GM12878 (cell line): Measurements from ENCODE around the gene BNC2.

ENCODE experiments used
- CBFB ChIP-seq: IDR thresholded peaks from 2 replicates; pipeline ENCODE4 v1.6.1; 2016; ENCODE audit warnings: antibody characterized with exemption, low read depth
- EP300 ChIP-seq, 2 experiments: fragments of 150-350 bp in 1 of 2; IDR thresholded peaks; 2 replicates each; pipeline ENCODE4 v1.6.1; 2011 to 2012; ENCODE audit warnings: low read depth in 2 of 2, low read length in 2 of 2, borderline replicate concordance in 1 of 2, improper control_type of control experiment in 1 of 2, inconsistent platforms in 1 of 2; ENCODE audit not compliant: control insufficient read depth in 1 of 2
- MEF2A ChIP-seq: IDR thresholded peaks from 2 replicates; pipeline ENCODE4 v1.6.1; 2011; ENCODE audit warnings: low read depth, mild to moderate bottlenecking, low read length, moderate library complexity; ENCODE audit not compliant: insufficient read depth
- YY1 ChIP-seq: IDR thresholded peaks from 2 replicates; pipeline ENCODE4 v1.6.1; 2011; ENCODE audit warnings: low read depth, mild to moderate bottlenecking, low read length
- TF ChIP-seq, protein P1 (sequence below), 3 experiments: IDR thresholded peaks in 2 of 3; conservative IDR thresholded peaks in 1 of 3; 2 replicates each; pipeline ENCODE4 v1.5.1; 2011; ENCODE audit warnings: low read depth in 3 of 3, low read length in 3 of 3, mild to moderate bottlenecking in 3 of 3, control low read depth in 2 of 3, moderate library complexity in 2 of 3, inconsistent platforms in 1 of 3, mixed read lengths in 1 of 3; ENCODE audit not compliant: control insufficient read depth in 2 of 3, insufficient read depth in 1 of 3; ENCODE audit errors: extremely low read depth in 1 of 3

DNA sequence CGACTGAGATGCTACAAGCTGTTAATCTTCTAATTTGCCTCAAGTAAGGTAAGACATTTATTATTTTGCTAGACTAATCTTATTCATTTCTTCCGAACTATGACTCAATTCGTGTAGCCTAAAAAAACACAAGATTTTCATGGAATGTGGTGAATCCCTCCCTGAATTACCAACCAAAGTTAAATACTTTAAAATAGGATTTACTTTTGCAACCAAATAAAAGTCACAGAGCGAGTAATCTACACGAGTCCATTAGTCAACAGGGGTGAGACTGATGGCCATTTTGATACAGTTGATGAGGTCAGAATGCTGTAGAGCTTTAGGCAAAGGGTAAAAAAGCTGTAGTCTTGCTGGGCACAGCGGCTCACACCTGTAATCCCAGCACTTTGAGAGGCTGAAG, 13.1 kb upstream of the BNC2 start:
- TF ChIP-seq, protein P1, sequence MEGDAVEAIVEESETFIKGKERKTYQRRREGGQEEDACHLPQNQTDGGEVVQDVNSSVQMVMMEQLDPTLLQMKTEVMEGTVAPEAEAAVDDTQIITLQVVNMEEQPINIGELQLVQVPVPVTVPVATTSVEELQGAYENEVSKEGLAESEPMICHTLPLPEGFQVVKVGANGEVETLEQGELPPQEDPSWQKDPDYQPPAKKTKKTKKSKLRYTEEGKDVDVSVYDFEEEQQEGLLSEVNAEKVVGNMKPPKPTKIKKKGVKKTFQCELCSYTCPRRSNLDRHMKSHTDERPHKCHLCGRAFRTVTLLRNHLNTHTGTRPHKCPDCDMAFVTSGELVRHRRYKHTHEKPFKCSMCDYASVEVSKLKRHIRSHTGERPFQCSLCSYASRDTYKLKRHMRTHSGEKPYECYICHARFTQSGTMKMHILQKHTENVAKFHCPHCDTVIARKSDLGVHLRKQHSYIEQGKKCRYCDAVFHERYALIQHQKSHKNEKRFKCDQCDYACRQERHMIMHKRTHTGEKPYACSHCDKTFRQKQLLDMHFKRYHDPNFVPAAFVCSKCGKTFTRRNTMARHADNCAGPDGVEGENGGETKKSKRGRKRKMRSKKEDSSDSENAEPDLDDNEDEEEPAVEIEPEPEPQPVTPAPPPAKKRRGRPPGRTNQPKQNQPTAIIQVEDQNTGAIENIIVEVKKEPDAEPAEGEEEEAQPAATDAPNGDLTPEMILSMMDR (IDR thresholded peaks at IDR 0.05 in 2 of 3, conservative IDR thresholded peaks at IDR 0.05 in 1 of 3; ENCODE audit: control insufficient read depth in 2 of 3, extremely low read depth in 1 of 3, insufficient read depth in 1 of 3, low read depth in 3 of 3, low read length in 3 of 3), result no peak
- TF ChIP-seq MEF2A (no peak), EP300 (IDR thresholded peaks at IDR 0.05; ENCODE audit: borderline replicate concordance in 1 of 2, control insufficient read depth in 1 of 2, low read depth in 2 of 2, low read length in 2 of 2) (no peak), YY1 (no peak), CBFB (no peak)
